ENCODE measurements around the gene GPHA2.

The GPHA2 gene

DNA sequence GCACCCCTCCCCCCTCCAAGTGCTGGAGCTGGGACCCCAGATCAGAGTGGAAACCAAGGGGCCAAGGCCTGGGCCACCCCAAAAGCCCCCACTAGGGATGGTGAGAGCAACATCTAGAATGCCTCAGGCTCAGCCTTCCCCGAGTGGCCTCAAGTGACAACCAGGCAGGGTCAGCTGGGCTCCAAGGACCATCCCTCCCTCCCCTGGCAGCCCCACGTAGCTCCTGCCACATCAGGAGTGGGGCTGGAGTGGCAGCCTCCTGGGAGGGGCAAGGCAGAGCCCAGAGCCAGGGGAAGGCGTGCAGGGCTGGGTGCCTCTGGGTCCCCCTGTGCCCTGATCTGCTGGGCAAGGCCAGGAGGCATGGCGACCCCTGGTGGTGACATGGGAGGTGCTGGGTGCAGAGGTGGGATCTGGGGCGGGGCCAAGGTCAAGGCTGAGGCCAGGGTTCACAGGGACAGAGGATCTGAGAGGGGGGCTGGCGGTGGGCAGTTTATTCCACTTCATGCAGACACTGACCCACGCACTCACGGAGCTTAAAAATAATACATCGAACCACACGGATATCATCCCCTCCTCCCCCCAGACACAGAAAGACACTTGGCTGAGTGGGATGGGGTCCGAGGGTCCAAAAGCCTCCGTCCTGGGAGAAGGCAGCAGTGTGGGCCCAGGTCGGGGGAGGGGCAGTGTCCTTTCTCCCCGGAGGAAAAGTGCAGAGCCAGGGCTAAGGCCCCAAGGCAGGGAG lies 41.5 kb downstream of the GPHA2 start:
- DNase-seq (ENCODE audit: low read depth), result no peak
- no peak overlapping the region for H3K4me3 ChIP-seq (ENCODE audit: low read depth, low read length)
- in situ Hi-C loops (cut with HindIII; ENCODE audit: low sequenced_read_pairs), result loop anchor here (5.0 kb wide), 2 partner anchors 38 to 47 kb away; no protein-coding TSS in a partner anchor
- TF ChIP-seq, protein P1, sequence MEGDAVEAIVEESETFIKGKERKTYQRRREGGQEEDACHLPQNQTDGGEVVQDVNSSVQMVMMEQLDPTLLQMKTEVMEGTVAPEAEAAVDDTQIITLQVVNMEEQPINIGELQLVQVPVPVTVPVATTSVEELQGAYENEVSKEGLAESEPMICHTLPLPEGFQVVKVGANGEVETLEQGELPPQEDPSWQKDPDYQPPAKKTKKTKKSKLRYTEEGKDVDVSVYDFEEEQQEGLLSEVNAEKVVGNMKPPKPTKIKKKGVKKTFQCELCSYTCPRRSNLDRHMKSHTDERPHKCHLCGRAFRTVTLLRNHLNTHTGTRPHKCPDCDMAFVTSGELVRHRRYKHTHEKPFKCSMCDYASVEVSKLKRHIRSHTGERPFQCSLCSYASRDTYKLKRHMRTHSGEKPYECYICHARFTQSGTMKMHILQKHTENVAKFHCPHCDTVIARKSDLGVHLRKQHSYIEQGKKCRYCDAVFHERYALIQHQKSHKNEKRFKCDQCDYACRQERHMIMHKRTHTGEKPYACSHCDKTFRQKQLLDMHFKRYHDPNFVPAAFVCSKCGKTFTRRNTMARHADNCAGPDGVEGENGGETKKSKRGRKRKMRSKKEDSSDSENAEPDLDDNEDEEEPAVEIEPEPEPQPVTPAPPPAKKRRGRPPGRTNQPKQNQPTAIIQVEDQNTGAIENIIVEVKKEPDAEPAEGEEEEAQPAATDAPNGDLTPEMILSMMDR (IDR thresholded peaks at IDR 0.05; ENCODE audit: low read depth, low read length, missing control alignments), result peak; percentile 86

DNA sequence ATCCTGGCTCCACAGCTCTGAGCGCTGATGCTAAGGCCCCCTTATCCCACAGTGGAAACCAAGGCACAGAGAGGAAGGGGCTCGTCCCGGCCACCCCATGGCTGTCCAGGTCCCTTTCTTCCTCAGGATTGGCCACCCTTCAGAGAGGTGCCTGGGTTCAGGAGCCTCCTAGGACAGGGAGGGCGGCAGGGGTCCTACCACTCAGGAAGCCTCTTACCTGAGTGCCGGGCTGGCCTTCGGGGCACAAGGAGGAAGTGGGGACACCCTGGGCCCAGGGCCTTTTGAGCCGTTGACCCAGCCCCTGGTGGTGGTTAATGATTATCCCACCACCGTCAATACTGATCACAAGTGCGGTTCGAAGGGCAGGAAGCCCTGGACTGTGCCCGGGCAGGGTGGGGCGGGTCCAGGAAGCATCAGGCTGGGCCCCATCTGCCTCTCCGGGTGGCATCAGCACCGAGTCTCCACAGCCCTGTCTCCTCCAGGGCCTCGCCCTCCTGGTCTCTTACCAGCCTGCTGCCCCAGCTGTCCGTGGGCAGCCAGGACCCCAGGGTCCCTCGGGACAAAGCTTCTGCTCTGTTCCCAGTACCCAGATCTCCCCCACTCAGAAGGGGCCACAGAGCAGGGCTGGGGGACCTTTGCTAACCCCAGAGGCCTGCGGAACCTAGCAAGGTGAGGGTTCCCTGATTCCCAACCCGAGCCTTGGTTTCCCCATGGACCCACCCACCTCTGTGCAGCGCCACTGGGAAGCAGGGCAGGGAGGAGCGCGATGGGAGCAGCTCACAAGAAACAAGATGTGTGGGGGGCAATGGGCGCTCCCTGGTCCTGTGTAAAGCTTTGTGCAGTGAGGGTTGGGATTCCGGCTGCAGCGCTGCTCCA lies 42.3 kb downstream of the GPHA2 start:
- TF ChIP-seq, protein P1 (IDR thresholded peaks at IDR 0.05; ENCODE audit: low read depth, low read length, missing control alignments), result no peak
- no peak for DNase-seq (ENCODE audit: low read depth)
- no peak overlapping the region for H3K4me3 ChIP-seq (ENCODE audit: low read depth, low read length)
- in situ Hi-C loops (cut with HindIII; ENCODE audit: low sequenced_read_pairs), result loop anchor here (5.0 kb wide), 2 partner anchors 39 to 46 kb away; no protein-coding TSS in a partner anchor

DNA sequence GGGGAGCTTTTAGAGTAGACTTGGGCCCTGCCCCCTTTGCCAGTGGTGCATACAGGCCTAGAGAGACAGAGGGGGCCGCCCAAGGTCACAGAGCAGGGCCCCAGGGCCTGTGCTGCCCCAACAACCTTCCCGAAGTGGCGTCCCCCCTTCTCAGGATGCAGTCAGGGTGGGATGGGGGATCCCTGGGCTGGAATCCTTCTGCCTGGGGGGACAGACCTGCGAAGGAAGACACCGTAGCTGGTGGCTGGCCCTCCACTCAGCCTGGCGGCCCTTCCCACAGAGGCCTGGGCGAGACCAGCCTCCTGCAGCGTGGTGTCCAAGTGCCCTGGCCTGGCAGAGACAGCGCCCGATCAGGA lies 42.9 kb downstream of the GPHA2 start:
- no peak overlapping the region for H3K4me3 ChIP-seq (ENCODE audit: low read depth, low read length)
- TF ChIP-seq, protein P1 (IDR thresholded peaks at IDR 0.05; ENCODE audit: low read depth, low read length, missing control alignments), result no peak
- in situ Hi-C loops (cut with HindIII; ENCODE audit: low sequenced_read_pairs), result loop anchor here (5.0 kb wide), 2 partner anchors 39 to 46 kb away; no protein-coding TSS in a partner anchor
- no peak for DNase-seq (ENCODE audit: low read depth)

DNA sequence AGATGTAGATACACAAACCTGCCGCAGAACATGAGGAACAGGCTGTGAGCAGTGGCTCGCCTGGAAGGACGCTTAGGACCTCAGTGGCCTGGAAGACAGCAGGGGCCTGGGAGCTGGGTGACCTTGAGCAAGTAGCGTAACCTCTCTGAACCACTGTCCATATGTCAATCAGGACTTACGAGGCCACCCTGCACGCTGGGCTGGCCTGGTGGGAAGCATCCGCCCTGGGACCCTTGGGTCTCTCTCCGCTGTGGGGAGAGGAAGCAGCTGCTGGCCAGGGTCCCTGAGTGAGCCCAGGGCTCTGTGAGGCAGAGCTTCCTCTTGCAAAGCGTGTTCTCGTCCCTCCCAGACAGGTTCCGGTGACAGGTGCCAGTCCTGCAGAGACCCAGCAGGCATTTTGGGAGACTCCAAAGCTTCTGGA lies 43.3 kb downstream of the GPHA2 start:
- DNase-seq (ENCODE audit: low read depth), result no peak
- TF ChIP-seq, protein P1 (IDR thresholded peaks at IDR 0.05; ENCODE audit: low read depth, low read length, missing control alignments), result no peak
- in situ Hi-C loops (cut with HindIII; ENCODE audit: low sequenced_read_pairs), result loop anchor here (5.0 kb wide), 2 partner anchors 40 to 45 kb away; no protein-coding TSS in a partner anchor
- H3K4me3 ChIP-seq (ENCODE audit: low read depth, low read length), result no peak overlapping the region

DNA sequence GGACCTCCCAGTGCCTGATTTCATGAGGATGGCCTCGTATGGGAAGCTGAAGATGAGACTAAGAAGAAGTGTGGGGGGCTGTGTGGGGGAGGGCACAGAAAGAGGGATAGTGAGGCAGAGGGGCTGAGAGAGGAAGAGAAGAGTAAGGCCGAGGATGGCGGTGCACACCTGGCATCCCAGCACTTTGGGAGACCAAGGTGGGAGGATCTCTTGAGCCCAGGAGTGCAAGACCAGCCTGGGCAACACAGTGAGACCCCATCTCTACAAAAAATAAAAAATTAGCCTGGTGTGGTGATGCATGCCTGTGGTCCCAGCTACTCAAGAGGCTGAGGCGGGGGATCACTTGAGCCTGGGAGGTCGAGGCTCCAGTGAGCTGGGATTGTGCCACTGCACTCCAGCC lies 43.8 kb downstream of the GPHA2 start:
- TF ChIP-seq, protein P1 (IDR thresholded peaks at IDR 0.05; ENCODE audit: low read depth, low read length, missing control alignments), result no peak
- H3K4me3 ChIP-seq (ENCODE audit: low read depth, low read length), result no peak overlapping the region
- in situ Hi-C loops (cut with HindIII; ENCODE audit: low sequenced_read_pairs), result loop anchor here (5.0 kb wide), 2 partner anchors 40 to 45 kb away; no protein-coding TSS in a partner anchor
- DNase-seq (ENCODE audit: low read depth), result no peak

DNA sequence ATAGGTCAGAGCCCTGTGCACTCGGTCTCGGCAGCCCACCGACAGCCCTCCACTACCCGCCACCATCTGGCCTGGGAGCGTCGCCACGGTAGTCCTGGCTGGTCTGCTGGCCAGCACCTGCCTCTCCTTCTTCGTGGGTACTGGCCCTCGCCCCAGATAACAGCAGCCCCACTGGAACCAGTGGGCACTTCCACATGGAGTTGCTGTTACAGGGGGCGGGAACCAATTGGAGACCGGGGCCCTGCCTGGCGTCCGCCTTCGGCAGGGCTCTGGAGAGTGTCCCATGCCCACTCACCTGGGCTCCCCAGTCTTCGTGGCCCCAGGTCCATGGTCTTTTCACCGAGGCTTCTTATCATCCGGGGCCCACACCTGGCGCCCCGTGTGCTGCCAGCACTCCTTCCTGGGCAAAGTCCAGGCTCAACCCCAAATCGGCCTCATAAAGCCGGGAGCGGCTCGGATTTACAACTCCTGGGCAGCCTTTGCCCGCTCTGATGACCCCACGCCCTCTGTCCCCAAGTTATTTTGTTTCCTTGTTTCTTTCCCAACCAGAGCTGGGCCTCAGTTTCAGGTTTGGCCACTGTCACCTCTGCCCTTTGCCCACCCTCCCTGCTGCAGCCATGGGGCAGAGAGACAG lies 44.4 kb downstream of the GPHA2 start:
- in situ Hi-C loops (cut with HindIII; ENCODE audit: low sequenced_read_pairs), result loop anchor here (5.0 kb wide), 2 partner anchors 41 to 44 kb away; no protein-coding TSS in a partner anchor
- TF ChIP-seq, protein P1 (IDR thresholded peaks at IDR 0.05; ENCODE audit: low read depth, low read length, missing control alignments), result no peak
- H3K4me3 ChIP-seq (ENCODE audit: low read depth, low read length), result no peak overlapping the region
- DNase-seq (ENCODE audit: low read depth), result no peak
